ENCODE measurements around the gene PBXIP1. TPM values are rescaled to one million over a fixed set of nuclear protein-coding genes. Genes with fewer than 3 reads are reported as not detected.
A peak's percentile ranks its signal among the peaks of the same experiment; 100 is the strongest.

The PBXIP1 gene
- total and polyA plus RNA-seq, 2 donors from 2014 or later = 83.9 to 115 TPM

GRCh38 chr1:154993572-154994268, 37.8 kb upstream of the PBXIP1 start, which contains the start of gene LENEP:
TSS of gene LENEP (plus strand) at chr1:154993586. CDS start at chr1:154993608, 22 bp downstream.
- no peak within 1 kb of the TSS for H3K27ac ChIP-seq (ENCODE audit: low read depth in 2 of 2, low read length in 2 of 2)
- no peak for FAIRE-seq
- H3K9ac ChIP-seq (ENCODE audit: low read length in 3 of 3) = no peak within 1 kb of the TSS
- H3K4me3 ChIP-seq (ENCODE audit: low read length in 3 of 3) = no peak within 1 kb of the TSS
- peaks cover 0 to 2% (median 0%) of the 10 kb centered on the region in 3 donors for H3K36me3 ChIP-seq (ENCODE audit: control insufficient read depth in 2 of 3, insufficient read depth in 3 of 3, low read length in 3 of 3)
- H3K9me3 ChIP-seq (ENCODE audit: control insufficient read depth in 2 of 3, insufficient read depth in 1 of 3, low read length in 3 of 3) = no peaks in the 10 kb centered on the region
- TF ChIP-seq, protein P1, sequence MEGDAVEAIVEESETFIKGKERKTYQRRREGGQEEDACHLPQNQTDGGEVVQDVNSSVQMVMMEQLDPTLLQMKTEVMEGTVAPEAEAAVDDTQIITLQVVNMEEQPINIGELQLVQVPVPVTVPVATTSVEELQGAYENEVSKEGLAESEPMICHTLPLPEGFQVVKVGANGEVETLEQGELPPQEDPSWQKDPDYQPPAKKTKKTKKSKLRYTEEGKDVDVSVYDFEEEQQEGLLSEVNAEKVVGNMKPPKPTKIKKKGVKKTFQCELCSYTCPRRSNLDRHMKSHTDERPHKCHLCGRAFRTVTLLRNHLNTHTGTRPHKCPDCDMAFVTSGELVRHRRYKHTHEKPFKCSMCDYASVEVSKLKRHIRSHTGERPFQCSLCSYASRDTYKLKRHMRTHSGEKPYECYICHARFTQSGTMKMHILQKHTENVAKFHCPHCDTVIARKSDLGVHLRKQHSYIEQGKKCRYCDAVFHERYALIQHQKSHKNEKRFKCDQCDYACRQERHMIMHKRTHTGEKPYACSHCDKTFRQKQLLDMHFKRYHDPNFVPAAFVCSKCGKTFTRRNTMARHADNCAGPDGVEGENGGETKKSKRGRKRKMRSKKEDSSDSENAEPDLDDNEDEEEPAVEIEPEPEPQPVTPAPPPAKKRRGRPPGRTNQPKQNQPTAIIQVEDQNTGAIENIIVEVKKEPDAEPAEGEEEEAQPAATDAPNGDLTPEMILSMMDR (IDR thresholded peaks at IDR 0.05; ENCODE audit: borderline replicate concordance, extremely low read depth, insufficient read depth) = no peak
- intact Hi-C loops (cut with DNase I) = no loop called here
- no peaks in the 10 kb centered on the region for H3K4me1 ChIP-seq (ENCODE audit: control insufficient read depth in 2 of 3, insufficient read depth in 2 of 3, low read depth in 1 of 3, low read length in 3 of 3)
- no peaks in the 10 kb centered on the region for H3K27me3 ChIP-seq (ENCODE audit: control insufficient read depth, insufficient read depth, low read length)
- peak in 1 of 5 donors; percentile 54 for DNase-seq

DNA sequence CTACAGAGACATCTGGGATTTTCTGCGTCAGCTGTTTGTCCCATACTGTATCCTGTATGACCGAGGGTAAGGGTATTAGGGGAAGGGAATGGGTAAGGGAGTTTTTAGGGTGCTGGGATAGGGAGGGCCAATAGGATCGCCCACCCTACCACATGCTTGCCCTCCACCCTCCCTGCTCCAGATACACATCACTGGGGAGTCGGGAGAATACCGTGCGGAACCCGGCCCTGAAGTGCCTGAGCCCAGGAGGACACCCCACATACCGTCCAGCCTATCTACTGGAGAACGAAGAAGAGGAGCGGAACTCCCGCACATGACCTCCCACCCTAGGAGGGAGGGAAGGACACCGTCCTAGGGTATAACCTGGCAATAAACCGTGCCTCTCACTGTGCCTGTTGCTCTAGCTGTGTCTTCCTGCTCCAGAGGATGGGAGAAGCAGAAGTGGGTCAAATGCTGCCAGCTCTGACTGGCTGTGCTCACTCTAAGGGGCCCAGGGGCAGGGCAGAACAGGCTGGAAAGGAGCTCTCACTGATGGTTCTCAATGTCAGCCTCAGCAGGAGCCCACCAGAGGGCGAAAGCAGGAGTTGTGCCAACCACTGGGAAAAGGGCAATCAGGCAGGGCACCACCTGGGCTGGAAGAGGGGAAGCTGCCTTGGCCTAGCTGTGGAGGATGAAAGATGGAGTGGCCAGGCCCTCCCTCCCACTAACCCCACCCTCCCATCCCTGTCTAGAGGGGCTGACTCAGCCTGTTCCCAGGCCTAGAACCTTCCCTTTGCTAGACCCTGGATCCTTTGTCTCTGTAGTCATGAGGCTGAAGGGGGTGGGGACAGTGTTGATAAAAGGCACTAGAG, 37.0 kb upstream of the PBXIP1 start:
- peak in 1 of 5 donors; percentile 49 for DNase-seq
- H3K9me3 ChIP-seq (ENCODE audit: control insufficient read depth in 2 of 3, insufficient read depth in 1 of 3, low read length in 3 of 3) = no peaks in the 10 kb centered on the region
- no peak for FAIRE-seq
- intact Hi-C loops (cut with DNase I) = no loop called here
- H3K4me3 ChIP-seq (ENCODE audit: low read length in 3 of 3) = no peak overlapping the region
- H3K4me1 ChIP-seq (ENCODE audit: control insufficient read depth in 2 of 3, insufficient read depth in 2 of 3, low read depth in 1 of 3, low read length in 3 of 3) = no peaks in the 10 kb centered on the region
- TF ChIP-seq, protein P1 (IDR thresholded peaks at IDR 0.05; ENCODE audit: borderline replicate concordance, extremely low read depth, insufficient read depth) = peak; percentile 15
- H3K9ac ChIP-seq (ENCODE audit: low read length in 3 of 3) = no peak overlapping the region
- peaks cover under 1 to 8% (median 3%) of the 10 kb centered on the region in 3 donors for H3K36me3 ChIP-seq (ENCODE audit: control insufficient read depth in 2 of 3, insufficient read depth in 3 of 3, low read length in 3 of 3)
- H3K27ac ChIP-seq (ENCODE audit: low read depth in 2 of 2, low read length in 2 of 2) = no peak overlapping the region
- H3K27me3 ChIP-seq (ENCODE audit: control insufficient read depth, insufficient read depth, low read length) = no peaks in the 10 kb centered on the region

GRCh38 chr1:154990276-154990675, 34.4 kb upstream of the PBXIP1 start:
- Histone ChIP-seq H3K9me3 (ENCODE audit: control insufficient read depth in 2 of 3, insufficient read depth in 1 of 3, low read length in 3 of 3) (no peaks in the 10 kb centered on the region), H3K9ac (ENCODE audit: low read length in 3 of 3) (no peak overlapping the region), H3K27me3 (ENCODE audit: control insufficient read depth, insufficient read depth, low read length) (no peaks in the 10 kb centered on the region), H3K4me3 (ENCODE audit: low read length in 3 of 3) (no peak overlapping the region), H3K27ac (ENCODE audit: low read depth in 2 of 2, low read length in 2 of 2) (no peak overlapping the region), H3K4me1 (ENCODE audit: control insufficient read depth in 2 of 3, insufficient read depth in 2 of 3, low read depth in 1 of 3, low read length in 3 of 3) (no peaks in the 10 kb centered on the region), H3K36me3 (ENCODE audit: control insufficient read depth in 2 of 3, insufficient read depth in 3 of 3, low read length in 3 of 3) (peaks cover 2 to 16% (median 5%) of the 10 kb centered on the region in 3 donors)
- TF ChIP-seq, protein P1 (IDR thresholded peaks at IDR 0.05; ENCODE audit: borderline replicate concordance, extremely low read depth, insufficient read depth) = no peak
- DNase-seq = peak in 1 of 5 donors; percentile 51
- intact Hi-C loops (cut with DNase I) = no loop called here
- FAIRE-seq = no peak
